GM12872 (cell line): Measurements from ENCODE around the gene LRRC45.

Experiments
- TF ChIP-seq, protein P1 (sequence below): IDR thresholded peaks from 3 replicates; pipeline ENCODE4 v1.5.1; 2011; ENCODE audit warnings: low read depth, mild to moderate bottlenecking, low read length, moderate library complexity; ENCODE audit not compliant: insufficient read depth

Gene LRRC45

DNA sequence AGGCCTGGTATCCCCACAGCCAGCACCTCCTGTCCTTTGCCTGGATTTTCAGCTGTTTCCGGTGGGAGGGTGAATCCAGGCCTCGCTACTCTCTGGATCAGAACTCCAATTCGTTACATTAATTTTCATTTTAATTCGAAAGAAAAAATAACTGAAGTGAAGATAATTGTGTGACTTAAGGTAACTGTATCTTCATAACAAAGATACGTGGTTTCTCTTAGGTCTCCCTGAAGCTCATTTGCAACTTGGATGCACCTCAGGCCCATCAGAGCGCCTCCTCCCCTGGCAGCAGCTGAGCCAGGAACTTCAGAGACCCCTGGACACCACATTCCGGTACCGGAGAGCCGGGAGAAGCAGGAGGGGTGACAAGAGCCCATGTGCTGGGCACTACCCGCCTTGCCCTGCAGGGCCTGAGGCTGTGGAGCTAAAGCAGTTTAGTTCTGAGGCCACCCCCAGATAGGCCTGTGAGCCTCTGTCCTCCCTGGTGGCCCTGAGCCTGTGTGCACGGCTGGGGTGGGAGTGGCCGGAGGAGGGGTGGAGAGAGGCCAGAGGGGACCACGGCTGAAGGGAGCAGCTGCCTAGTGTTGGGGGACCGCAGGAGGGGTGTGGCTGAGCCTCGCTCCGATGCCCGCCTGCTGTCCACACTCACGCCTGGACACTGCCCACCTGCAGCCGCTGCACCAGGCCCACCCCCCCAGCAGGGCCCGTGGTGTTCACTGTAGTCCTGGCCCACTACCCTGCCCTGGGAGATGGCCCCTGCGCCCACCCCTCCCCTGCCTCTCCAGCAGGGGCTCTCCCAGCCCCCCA lies 53.9 kb downstream of the LRRC45 start:
- TF ChIP-seq, protein P1, sequence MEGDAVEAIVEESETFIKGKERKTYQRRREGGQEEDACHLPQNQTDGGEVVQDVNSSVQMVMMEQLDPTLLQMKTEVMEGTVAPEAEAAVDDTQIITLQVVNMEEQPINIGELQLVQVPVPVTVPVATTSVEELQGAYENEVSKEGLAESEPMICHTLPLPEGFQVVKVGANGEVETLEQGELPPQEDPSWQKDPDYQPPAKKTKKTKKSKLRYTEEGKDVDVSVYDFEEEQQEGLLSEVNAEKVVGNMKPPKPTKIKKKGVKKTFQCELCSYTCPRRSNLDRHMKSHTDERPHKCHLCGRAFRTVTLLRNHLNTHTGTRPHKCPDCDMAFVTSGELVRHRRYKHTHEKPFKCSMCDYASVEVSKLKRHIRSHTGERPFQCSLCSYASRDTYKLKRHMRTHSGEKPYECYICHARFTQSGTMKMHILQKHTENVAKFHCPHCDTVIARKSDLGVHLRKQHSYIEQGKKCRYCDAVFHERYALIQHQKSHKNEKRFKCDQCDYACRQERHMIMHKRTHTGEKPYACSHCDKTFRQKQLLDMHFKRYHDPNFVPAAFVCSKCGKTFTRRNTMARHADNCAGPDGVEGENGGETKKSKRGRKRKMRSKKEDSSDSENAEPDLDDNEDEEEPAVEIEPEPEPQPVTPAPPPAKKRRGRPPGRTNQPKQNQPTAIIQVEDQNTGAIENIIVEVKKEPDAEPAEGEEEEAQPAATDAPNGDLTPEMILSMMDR, result no peak

DNA sequence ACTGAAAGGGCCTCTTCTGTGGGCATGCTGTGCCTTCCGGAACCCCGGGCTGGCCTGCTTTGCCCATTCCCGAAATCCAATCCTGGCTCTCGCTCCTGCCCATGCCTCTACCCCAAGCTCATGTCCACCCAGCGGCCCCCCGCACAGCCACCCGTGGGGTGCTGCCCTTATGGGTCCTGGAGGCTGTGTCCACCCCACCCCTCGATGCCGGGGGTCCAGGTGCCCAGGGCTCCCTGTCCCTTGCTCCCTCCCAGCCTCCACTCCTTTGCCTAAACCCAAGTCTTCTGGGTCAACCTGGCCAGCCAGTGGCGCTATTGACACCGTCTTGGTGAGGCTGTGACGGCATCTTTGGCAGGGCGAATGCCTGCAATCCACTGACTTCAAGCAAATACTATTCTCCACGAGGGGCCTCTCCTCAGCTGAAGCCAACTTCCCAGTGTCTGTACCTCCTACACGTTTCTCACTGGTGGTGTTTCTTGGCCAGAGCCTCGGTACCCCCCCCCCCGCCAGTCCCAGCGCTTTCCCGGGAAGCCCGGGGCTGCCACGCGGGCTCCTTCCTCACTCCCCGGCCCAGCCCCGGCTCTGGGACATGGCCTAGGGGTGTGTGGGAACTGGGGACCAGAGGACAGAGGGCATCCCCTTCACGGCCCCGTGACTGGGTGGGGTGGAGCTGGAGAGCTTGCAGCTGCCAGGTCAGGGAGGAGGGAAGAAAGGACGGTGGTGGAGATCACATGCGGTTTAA lies 54.7 kb downstream of the LRRC45 start:
- TF ChIP-seq, protein P1, result no peak

DNA sequence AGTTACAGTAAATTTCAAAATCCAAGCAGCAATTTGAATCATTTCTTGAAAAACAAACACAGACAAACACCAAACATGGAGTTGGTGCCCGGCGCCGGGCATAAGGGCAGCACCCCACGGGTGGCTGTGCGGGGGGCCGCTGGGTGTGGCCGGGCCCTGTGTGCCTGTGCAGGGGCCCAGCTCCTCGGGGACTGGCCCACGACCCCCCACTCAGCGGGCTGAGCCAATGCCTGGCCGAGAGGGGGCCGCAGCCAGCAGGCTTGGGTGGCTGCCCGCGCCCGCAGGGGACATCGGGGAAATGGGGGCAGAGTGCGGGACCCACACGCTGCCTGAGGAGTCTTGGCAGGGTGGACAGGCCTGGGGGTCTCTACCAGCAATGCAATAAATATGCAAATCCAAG lies 55.3 kb downstream of the LRRC45 start:
- TF ChIP-seq, protein P1, result no peak

DNA sequence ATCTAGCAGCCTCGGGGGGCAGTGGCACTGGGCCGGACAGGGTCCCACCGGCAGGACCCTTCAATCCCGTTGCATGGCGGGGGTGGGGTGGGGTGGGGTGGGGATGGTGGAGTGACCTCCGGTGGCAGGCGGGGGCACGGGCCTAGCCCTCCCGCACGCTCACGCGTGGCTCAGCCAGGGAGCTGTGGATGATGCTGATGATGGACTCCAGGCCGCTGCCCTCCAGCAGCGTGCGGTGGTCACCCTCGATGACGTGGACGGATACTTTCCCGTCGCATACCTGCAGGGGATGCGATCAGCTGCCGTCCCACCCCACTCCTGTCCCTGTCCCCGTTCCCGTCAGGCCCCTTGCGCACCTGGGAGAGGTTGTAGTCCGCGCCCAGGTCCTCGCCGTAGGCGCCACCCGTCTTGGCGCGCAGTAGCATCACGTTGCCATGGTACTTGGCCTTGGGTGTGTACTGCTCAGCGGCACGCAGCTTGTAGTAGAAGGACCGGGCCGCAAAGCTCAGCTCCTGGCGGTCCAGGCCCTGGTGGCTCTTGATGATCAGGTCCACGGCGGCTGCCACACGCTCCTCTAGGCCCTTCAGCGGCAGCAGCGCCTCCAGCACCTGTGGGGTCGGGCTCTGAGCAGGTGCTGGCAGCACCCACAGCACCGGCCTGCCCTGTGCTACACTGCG lies 56.0 kb downstream of the LRRC45 start:
- TF ChIP-seq, protein P1, result no peak

DNA sequence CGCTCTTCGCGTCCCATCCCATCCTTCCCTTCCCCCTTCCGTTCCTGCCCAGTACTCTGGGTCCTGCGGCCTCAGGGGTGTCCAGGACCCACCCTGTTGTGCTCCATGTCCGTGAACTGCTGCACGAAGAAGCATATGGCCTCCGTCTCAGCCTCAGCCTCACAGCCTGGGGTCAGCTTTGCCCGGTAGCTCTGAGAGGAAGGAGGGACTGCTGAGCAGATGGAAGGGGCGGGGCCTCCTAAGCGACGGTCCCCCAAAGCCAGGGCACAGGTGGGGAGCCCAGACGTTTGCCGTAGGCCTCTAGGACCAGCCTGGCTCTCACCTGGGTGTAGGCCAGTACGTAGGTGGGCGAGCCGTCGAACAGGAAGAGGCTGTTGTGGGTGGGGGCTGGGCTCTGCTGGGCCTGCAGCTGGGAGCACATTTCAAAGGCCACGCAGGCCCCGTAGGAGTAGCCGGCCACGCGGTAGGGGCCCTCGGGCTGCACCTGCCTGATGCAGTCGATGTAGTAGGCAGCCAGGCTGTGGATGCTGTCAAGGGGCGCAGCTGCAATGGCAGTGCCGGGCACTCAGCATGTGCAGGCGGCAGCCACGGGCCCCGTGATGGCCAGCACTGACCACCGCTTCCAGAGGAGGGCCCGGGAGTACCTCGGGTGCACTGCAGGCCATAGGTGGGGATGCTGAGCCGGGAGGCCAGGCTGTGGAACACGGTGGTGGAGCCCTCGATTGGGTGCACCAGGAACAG lies 57.1 kb downstream of the LRRC45 start:
- TF ChIP-seq, protein P1, result no peak
